ENCODE results near the gene FAM193B.

DNA sequence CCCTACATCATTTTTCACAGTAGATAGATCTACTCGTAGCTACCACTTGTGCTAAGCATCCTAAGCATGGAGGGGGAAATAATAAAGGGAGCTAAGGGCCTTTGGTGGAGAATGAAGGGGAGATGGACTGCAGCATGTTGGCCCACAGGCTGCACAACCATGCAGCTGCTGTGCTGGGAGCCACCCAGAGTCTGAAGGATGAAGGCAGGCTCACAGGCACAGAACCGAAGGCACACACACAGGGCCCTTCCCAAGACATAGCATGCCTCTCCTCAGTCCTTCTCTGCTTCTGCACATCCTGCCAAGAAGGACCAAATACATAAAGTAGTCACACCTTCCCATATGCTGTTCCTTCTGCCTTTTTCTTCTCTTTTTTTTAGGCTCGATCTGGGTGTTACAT, 6.6 kb downstream of the FAM193B start:
- TF ChIP-seq REST (IDR thresholded peaks at IDR 0.05; ENCODE audit: insufficient replicate concordance, low read depth), result no peak
- TF ChIP-seq, protein P1, sequence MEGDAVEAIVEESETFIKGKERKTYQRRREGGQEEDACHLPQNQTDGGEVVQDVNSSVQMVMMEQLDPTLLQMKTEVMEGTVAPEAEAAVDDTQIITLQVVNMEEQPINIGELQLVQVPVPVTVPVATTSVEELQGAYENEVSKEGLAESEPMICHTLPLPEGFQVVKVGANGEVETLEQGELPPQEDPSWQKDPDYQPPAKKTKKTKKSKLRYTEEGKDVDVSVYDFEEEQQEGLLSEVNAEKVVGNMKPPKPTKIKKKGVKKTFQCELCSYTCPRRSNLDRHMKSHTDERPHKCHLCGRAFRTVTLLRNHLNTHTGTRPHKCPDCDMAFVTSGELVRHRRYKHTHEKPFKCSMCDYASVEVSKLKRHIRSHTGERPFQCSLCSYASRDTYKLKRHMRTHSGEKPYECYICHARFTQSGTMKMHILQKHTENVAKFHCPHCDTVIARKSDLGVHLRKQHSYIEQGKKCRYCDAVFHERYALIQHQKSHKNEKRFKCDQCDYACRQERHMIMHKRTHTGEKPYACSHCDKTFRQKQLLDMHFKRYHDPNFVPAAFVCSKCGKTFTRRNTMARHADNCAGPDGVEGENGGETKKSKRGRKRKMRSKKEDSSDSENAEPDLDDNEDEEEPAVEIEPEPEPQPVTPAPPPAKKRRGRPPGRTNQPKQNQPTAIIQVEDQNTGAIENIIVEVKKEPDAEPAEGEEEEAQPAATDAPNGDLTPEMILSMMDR (IDR thresholded peaks at IDR 0.05; ENCODE audit: insufficient read depth, low read length), result no peak

Data from HL-60 (cell line).